Endothelial cell of umbilical vein (primary cell): ENCODE measurements around the gene ZNF662. TPM values are rescaled to one million over a fixed set of nuclear protein-coding genes. Genes with fewer than 3 reads are reported as not detected.

Source experiments
- BruUV-seq: library from RNA; stranded (reverse); fragments of 400-500 nt; replicated peaks from 2 replicates; lab custom pipeline; 2021; lab: Mats Ljungman, UMichigan
- CTCF ChIA-PET: fragments of 300-600, 350-600 bp; sonication (Branson Sonifier 250); formaldehyde crosslinking; loops from one replicate; lab custom pipeline; 2021; ENCODE audit warnings: antibody characterized with exemption, inconsistent platforms; lab: Charles Lee
- POLR2A ChIA-PET: fragments of 300-600, 350-600 bp; sonication (Branson Sonifier 250); formaldehyde crosslinking; loops from one replicate; lab custom pipeline; 2021; ENCODE audit warnings: antibody characterized with exemption, inconsistent platforms; lab: Charles Lee
- DNase-seq: peaks from one replicate; pipeline ENCODE4 v3.0.0-alpha.2; 2011; ENCODE audit warnings: low read depth, low spot score
- FAIRE-seq: peaks from 2 replicates; lab custom pipeline; 2011; peaks lifted over from hg19 to GRCh38; lab: Jason Lieb, UNC
- H2AFZ ChIP-seq: 2 replicates; pipeline ENCODE4 v1.6.0; 2012; ENCODE audit warnings: low read depth, low read length, control low read depth, inconsistent platforms
- H3K27ac ChIP-seq: 2 replicates; pipeline ENCODE4 v1.5.1; 2011; ENCODE audit warnings: low read depth, mild to moderate bottlenecking, control low read depth, low read length, moderate library complexity; ENCODE audit not compliant: insufficient read depth
- H3K27me3 ChIP-seq, 2 experiments: 2 replicates each; pipeline versions ENCODE4 v1.6.0 to v1.6.1; 2011; ENCODE audit warnings: low read length in 2 of 2, mixed read lengths in 1 of 2; ENCODE audit not compliant: control insufficient read depth in 2 of 2, insufficient read depth in 2 of 2
- H3K36me3 ChIP-seq, 2 experiments: 2 replicates in 1 of 2; 3 replicates in 1 of 2; pipeline ENCODE4 v1.5.1; 2011; ENCODE audit warnings: low read length in 2 of 2, mild to moderate bottlenecking in 1 of 2, moderate library complexity in 1 of 2; ENCODE audit not compliant: control insufficient read depth in 2 of 2, insufficient read depth in 2 of 2; ENCODE audit errors: extremely low read depth in 1 of 2
- H3K4me1 ChIP-seq: 3 replicates; pipeline ENCODE4 v1.5.1; 2011; ENCODE audit warnings: mild to moderate bottlenecking, low read length; ENCODE audit not compliant: control insufficient read depth, insufficient read depth; ENCODE audit errors: extremely low read depth
- H3K4me2 ChIP-seq: 2 replicates; pipeline ENCODE4 v1.6.1; 2011; ENCODE audit warnings: low read length, control low read depth, mixed read lengths; ENCODE audit not compliant: insufficient read depth
- H3K4me3 ChIP-seq, 3 experiments: fragments of 200-600 bp in 1 of 3; sonication (generic), shearing (Covaris generic) in 1 of 3; replicated peaks in 1 of 3; 2 replicates each; pipeline ENCODE4 v1.5.1; 2011 to 2016; ENCODE audit warnings: control low read depth in 3 of 3, low read length in 3 of 3, mild to moderate bottlenecking in 2 of 3, inconsistent platforms in 1 of 3, low read depth in 1 of 3, moderate library complexity in 1 of 3; ENCODE audit not compliant: insufficient read depth in 1 of 3
- H3K79me2 ChIP-seq: 2 replicates; pipeline ENCODE4 v1.6.0; 2012; ENCODE audit warnings: low read length, inconsistent platforms; ENCODE audit not compliant: control insufficient read depth, insufficient read depth
- H3K9ac ChIP-seq: replicated peaks from 2 replicates; pipeline ENCODE3; 2011; ENCODE audit warnings: low read length, control low read depth; ENCODE audit not compliant: insufficient read depth; ENCODE audit errors: extremely low read depth
- H3K9me1 ChIP-seq: replicated peaks from 3 replicates; pipeline ENCODE4 v1.6.0; 2011; ENCODE audit warnings: mild to moderate bottlenecking, low read length; ENCODE audit not compliant: control insufficient read depth, insufficient read depth; ENCODE audit errors: extremely low read depth
- H3K9me3 ChIP-seq: replicated peaks from 2 replicates; pipeline ENCODE4 v1.5.1; 2012; ENCODE audit warnings: low read length, inconsistent platforms; ENCODE audit not compliant: control insufficient read depth, insufficient read depth
- H4K20me1 ChIP-seq: replicated peaks from 2 replicates; pipeline ENCODE3; 2011; ENCODE audit warnings: mild to moderate bottlenecking, low read length; ENCODE audit not compliant: control insufficient read depth, insufficient read depth; ENCODE audit errors: extremely low read depth
- EZH2 ChIP-seq: IDR thresholded peaks from 2 replicates; pipeline ENCODE4 v1.6.1; 2012; ENCODE audit warnings: borderline replicate concordance, low read depth, mild to moderate bottlenecking, moderate library complexity, low read length, inconsistent platforms; ENCODE audit not compliant: severe bottlenecking
- FOS ChIP-seq: IDR thresholded peaks from 2 replicates; pipeline ENCODE4 v1.6.1; 2011; ENCODE audit warnings: mild to moderate bottlenecking, low read length, moderate library complexity, borderline replicate concordance; ENCODE audit not compliant: insufficient read depth
- GATA2 ChIP-seq: IDR thresholded peaks from 2 replicates; pipeline ENCODE4 v1.7.0; 2011; ENCODE audit warnings: low read depth, mild to moderate bottlenecking, moderate library complexity, mixed read lengths, low read length; ENCODE audit not compliant: insufficient read length, insufficient read depth
- JUN ChIP-seq: IDR thresholded peaks from 2 replicates; pipeline ENCODE4 v1.6.1; 2011; ENCODE audit warnings: borderline replicate concordance, low read depth; ENCODE audit not compliant: insufficient read length, insufficient read depth
- MYC ChIP-seq: IDR thresholded peaks from one replicate; pipeline ENCODE4 v1.6.1; 2011; ENCODE audit warnings: mild to moderate bottlenecking, low read depth, low read length
- POLR2A ChIP-seq: IDR thresholded peaks from 2 replicates; pipeline ENCODE4 v1.6.1; 2012; ENCODE audit warnings: low read depth, mild to moderate bottlenecking, control low read depth, low read length
- POLR2AphosphoS5 ChIP-seq: IDR thresholded peaks from 2 replicates; pipeline ENCODE4 v1.6.1; 2012; ENCODE audit warnings: low read depth, mild to moderate bottlenecking, control low read depth, low read length, moderate library complexity; ENCODE audit not compliant: insufficient read depth
- dilution Hi-C: fragments of 300-500 bp; cut with MboI; formaldehyde crosslinking; loops from one replicate; pipeline ENCODE4 v1.15.0; 2019; ENCODE audit warnings: low sequenced_read_pairs; ENCODE audit not compliant: extremely low pct_ligation_motif_present
- intact Hi-C: fragments of 100-400 bp; cut with micrococcal nuclease; formaldehyde crosslinking; loops from one replicate; pipeline ENCODE4 v1.10.0; 2022
- polyA plus RNA-seq, 4 experiments: library from polyadenylated mRNA; depleted of rRNA in 3 of 4; stranded (reverse) in 3 of 4; unstranded in 1 of 4; fragments of >200 nt; gene quantifications; 2 replicates each; pipeline versions ENCODE4 v1.2.1 to v1.2.3, GENCODE V29; 2011 to 2012; ENCODE audit warnings: missing spikeins in 1 of 4
- total RNA-seq: library from RNA; stranded (reverse); gene quantifications from 2 replicates; pipeline ENCODE4 v1.2.3, GENCODE V29; 2021
- TF ChIP-seq, protein P1 (sequence below), 2 donors: IDR thresholded peaks; 1 replicate in 1 of 2; 2 replicates in 1 of 2; pipeline ENCODE4 v1.5.1; 2011; ENCODE audit warnings: low read length in 2 of 2, mild to moderate bottlenecking in 2 of 2, moderate library complexity in 2 of 2, control low read depth in 1 of 2, inconsistent platforms in 1 of 2, low read depth in 1 of 2; ENCODE audit not compliant: insufficient read depth in 1 of 2; ENCODE audit errors: extremely low read depth in 1 of 2
- TF ChIP-seq, protein P2 (sequence below): IDR thresholded peaks from 2 replicates; pipeline ENCODE4 v1.6.1; 2011; ENCODE audit not compliant: insufficient read depth, insufficient read length

The ZNF662 gene
- total and polyA plus RNA-seq, 2 donors (not counting 3 experiments of a cell fraction or from before 2014, with no cell fraction given), result 0.84 to 4.3 TPM

DNA sequence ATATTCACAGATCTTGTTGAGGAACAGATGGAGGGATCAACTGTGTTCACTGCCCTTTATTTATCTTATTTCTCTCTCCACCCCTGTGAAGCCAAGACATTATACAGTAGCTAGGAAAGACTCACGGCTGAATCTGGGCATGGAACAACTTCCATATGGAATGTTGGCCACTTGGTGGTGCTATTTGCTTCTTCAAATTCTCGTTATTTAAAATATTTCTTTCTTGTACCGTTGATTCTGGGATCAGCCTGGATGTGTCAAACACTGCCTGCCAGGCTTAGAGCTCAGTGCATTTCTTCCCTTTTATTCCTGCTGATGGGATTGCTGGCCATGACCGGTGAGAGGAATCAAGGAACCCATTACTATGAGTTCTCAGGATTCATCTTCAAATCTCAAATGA is 55.7 kb downstream of the ZNF662 start:
- Histone ChIP-seq H3K27ac (no peak overlapping the region), H3K9ac (no peak overlapping the region), H3K36me3 (no peaks in the 10 kb centered on the region), H2AFZ (no peak overlapping the region), H3K4me1 (no peaks in the 10 kb centered on the region), H3K9me3 (no peaks in the 10 kb centered on the region), H3K4me3 (no peak overlapping the region), H3K79me2 (no peaks in the 10 kb centered on the region), H3K27me3 (peaks cover 3 to 5% of the 10 kb centered on the region in 2 experiments), H3K4me2 (no peak overlapping the region), H4K20me1 (no peaks in the 10 kb centered on the region), H3K9me1 (no peaks in the 10 kb centered on the region)
- ChIA-PET CTCF (interaction anchor here (0.7 to 5.9 kb wide), 61 partner anchors 8 to 1274 kb away, joined by 3 to 115 read pairs (median 4); partner anchors contain the start of gene SNRK), POLR2A (no interaction called here)
- dilution Hi-C loops (no loop called here), intact Hi-C loops (loop anchor here (1.0 to 10.0 kb wide), 5 partner anchors 194 to 1237 kb away; partner anchors contain the start of gene SNRK)
- TF ChIP-seq POLR2AphosphoS5 (no peak), EZH2 (no peak), POLR2A (no peak), GATA2 (no peak), MYC (no peak), JUN (no peak), FOS (no peak)
- TF ChIP-seq, protein P1, sequence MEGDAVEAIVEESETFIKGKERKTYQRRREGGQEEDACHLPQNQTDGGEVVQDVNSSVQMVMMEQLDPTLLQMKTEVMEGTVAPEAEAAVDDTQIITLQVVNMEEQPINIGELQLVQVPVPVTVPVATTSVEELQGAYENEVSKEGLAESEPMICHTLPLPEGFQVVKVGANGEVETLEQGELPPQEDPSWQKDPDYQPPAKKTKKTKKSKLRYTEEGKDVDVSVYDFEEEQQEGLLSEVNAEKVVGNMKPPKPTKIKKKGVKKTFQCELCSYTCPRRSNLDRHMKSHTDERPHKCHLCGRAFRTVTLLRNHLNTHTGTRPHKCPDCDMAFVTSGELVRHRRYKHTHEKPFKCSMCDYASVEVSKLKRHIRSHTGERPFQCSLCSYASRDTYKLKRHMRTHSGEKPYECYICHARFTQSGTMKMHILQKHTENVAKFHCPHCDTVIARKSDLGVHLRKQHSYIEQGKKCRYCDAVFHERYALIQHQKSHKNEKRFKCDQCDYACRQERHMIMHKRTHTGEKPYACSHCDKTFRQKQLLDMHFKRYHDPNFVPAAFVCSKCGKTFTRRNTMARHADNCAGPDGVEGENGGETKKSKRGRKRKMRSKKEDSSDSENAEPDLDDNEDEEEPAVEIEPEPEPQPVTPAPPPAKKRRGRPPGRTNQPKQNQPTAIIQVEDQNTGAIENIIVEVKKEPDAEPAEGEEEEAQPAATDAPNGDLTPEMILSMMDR (IDR thresholded peaks at IDR 0.05; ENCODE audit: extremely low read depth in 1 of 2, insufficient read depth in 1 of 2, low read depth in 1 of 2, low read length in 2 of 2), result peak; percentile 41 to 42
- TF ChIP-seq, protein P2, sequence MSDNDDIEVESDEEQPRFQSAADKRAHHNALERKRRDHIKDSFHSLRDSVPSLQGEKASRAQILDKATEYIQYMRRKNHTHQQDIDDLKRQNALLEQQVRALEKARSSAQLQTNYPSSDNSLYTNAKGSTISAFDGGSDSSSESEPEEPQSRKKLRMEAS, result no peak
- DNase-seq, result peak; percentile 55
- FAIRE-seq, result peak; percentile 70
- no TSS peak for BruUV-seq
